Stimulated activated CD8-positive, alpha-beta memory T cell treated with anti-CD3 and anti-CD28 coated beads, Interleukin-7, amount 100 ng/mL, for 48 hours (primary cell): ENCODE data around the gene FAM193B.
"Not testable (repeated sequence)": the region's sequence is repeated elsewhere in the genome, so short reads cannot be mapped to it uniquely, and the experiment has no call there.

Experiments
- DNase-seq, 2 donors: peaks; one replicate each; pipeline ENCODE4 v3.0.0-alpha.2; 2020; ENCODE audit warnings: low read depth in 1 of 2; ENCODE audit errors: extremely low read depth in 1 of 2

The FAM193B gene

DNA sequence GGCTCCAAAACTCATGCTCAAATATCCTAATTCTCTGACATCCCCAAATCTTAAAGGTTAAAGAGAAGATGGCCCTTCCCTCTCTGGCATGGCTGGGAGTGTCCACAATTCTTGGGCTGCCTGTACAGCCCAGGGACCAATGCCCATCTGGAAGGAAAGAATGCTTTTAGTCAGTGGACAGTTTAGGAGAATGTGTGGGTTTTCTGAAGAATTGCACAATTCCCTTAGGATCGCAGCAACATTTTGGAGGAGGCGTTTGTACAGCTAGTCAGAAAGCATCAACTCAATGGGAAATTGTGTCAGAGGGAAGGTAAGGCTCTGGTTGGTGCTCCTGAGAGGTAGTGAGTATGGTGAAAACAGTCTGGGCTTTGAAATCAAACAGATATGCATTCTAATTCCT lies 15.0 kb downstream of the FAM193B start:
- DNase-seq: no peak

DNA sequence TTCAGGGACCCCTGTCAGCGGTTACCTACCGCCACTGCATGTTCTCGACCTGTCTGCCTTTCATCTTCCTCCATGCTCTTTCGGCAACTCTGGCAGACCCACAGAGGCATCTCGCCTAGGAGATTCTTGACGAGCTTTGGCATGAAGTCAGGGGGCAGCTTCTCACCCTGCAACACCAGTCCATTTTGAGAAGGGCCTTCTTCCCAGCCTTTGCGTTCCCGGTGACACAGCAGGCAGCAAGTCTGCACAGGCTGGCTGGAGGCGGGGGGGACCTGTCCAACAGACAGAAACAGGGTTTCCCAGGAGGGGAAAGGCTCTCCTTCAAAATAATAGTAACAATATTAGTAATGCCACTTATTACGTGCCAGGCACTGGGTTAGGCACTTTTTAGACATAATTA lies 15.5 kb downstream of the FAM193B start:
- DNase-seq: no peak

DNA sequence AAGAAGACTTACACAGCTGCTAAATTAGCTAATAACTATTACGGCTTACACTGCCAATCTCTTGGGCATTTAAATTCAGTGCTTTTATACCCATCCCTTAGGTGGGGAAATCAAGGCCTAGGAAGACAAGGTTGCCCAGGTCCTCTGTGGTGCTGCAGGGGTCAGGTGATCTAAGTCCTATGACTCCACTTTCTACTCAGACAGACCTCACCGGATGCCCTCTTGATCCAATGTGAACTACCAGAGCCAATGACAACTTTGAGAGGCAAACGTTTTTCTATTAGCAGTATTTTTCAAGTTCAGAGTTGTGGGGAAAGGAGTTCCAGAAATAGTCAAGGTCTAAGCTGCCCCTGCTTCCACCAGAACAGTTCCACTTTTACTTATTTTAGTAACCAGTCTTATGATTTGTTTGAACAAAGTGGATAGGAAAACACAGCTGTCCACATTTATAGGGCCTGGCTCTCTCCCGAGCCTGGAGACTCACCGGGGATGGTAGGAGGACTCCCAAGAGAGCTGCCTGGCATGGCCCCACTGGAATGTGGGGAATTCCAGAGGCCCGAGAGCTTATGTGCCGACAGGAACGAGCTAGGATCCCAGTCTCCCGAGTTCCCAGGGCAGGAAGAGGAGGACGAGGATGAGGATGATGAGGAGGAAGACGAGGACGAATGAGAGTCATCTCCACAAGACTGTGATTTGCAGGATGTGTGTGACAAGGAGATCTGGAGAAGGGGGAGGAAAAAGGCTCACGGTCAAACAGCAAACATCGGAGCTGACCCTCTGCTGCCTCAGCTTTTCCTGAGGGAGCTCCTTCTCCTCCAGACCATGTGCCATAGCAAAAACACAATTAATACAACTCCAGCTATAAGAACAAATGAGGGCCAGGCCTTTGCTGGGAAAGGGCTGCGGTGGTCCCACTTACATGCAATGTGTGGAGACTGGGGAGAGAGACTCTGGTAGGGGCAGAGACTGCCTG lies 16.7 kb downstream of the FAM193B start:
- no peak for DNase-seq

DNA sequence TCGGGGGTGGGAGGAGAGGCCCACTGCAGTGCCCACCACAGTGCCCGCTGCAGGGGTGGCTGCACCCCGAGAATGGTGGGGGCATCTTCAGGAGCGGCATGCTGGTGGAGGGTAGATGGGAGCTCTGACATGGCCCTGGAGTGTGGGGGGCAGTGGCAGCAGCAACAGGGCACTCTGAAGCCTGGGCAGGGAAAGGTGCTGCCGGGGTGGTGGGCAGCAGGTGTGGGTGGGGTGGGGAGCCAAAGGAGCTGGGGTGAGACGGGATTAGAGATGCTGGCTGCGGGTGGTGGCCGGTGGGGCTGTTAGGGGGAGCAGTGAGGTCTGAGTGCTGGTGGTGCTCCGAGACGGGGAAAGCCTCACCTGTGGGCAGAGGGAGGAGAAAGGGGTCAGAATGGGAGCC lies 18.0 kb downstream of the FAM193B start:
- no peak for DNase-seq

DNA sequence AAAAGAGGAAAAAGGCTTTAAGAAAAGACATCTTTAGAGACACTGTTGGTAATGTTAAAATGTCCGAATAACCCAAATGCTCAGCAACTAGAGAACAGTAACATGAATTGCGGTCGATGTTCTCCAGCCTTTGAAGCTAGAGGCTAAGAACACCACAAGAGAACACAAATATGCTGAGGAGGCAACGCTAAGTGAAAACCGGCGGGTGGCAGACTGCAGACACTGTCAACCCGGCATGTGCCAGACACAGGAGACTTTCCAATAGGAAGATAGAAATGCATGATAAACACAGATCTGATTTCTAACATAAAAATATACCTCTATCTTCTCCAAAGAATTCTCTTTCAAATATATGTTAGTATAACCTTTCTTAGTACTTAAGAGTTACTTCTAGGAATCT lies 19.2 kb downstream of the FAM193B start:
- DNase-seq: no peak

DNA sequence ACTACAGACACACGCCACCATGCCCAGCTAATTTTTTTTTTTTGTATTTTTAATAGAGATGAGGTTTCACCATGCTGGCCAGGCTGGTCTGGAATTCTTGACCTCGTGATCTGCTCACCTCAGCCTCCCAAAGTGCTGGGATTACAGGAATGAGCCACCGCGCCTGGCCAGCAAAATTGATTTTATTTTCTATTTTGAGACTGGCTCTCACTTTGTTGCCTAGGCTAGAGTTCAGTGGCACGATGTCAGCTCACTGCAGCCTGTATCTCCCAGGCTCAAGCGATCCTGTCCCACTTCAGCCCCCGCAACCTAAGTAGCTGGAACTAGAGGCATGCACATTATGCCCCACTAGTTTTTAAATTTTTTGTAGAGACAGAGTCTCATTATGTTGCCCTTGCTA lies 19.9 kb downstream of the FAM193B start:
- DNase-seq: not testable (repeated sequence)

DNA sequence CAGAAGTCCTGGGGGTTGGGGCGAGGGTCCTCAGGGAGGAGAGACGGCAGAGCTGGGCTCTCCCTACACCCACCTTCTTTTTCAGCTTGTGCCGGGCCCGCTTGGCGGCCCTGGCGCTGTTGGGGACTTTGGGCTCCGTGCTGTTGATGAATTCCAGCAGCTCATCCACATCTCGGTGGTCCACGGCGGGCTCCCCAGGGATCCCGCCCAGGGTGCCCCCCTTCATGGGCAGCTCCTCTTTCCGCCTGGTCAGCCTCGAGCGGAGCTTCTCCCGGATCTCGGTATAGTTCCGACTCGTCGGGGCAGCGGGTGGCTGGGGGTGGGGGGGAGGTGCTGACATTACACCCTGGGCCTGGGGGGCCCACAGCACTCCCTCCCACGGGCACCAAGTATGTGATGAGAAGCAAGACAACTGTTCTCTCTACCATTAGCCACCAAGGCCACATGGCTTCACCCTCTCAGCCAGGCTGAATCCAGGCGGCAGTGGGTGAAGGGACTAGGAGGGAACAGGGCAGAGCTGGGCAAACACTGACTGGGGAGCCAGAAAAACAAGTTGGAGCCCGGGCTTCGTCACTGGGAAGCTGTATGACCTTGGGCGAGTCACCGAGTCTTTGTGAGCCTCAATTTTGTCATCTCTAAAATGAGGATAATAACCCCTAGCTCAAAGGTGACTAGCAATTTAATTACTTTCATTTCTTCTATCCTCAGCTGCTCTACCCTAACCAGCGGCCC lies 23.0 kb downstream of the FAM193B start:
- no peak for DNase-seq

DNA sequence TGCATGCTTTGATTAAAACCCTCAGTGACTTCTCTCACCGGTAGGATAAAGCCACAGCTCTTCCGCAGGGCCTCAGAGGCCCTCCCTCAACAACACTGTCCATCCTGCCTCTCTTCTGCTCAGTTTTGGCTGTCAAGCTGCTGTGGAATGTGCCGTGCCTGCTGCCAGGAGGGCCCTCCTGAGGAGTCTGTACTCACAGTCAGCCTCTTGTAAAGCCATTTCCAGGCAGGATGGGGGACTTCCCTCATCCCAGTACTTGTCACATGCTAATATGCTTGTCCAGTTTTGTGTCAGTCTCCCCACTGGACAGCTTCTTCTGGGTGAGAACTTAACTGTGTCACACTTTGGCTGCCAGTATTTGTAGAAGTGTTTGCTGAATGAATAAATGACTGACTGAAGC lies 23.7 kb downstream of the FAM193B start:
- no peak for DNase-seq

DNA sequence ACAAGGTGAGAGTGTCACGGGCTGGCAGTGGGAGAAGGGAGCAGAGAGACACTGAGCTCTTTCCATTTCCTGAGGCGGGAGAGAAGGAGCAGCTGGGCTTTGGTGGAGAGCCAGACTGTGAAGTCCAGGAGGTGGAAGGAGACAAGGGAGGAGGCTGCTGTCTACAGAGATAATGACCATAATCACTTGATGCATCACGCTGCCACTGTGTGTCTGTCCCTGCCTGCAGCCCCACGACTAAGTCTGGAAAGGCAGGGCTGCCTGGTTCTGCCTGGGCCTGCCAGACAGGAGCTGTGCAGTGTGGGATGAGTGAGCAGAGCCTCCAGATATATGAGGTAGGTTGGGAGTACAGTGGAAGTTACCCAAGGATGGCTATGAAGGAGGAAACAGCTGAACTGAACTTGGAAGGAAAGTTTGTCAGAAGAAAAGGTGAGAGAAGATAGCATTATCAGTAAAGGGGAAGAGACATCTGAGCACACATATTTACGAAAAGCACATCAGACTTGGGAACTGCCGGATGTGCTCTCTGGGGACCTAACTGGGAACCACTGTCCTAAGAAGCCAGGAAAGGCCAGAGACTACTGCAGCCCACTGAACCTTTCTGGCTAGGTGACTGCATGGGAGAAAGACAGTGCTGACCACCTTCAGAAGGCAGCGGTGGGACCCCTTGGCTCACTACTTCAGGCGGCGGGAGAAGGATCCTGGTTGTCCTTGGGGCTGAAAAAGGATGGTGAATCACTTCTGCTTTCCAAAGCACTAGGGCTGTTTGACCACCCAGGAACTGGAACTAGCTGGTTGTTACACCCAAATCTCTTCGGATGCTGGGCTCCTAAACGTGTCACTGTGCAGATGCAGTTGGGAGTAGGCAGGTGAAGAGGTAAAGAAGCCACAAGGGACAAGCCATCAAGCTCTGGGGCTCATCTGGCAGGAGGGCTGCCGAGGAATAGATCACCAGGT lies 24.8 kb downstream of the FAM193B start:
- DNase-seq: no peak

DNA sequence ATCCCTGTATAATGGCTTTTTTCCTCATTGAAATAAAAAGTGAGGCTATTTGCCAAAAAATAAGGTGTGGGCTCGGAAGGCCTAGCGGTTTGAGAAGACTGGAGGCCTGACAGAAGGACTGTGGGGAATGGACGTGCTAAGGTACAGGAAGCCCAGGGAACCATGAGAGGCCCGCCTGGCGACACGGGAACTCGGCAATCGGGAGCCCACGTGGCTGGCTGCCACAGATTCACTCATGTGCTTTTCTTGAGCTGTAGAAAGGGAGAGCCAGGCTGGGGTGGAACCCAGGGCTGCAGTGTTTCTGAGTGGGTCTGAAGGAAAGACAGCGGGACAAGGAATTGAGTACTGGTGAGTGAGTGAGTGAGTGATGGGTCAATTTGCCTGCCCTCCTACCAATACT lies 25.7 kb downstream of the FAM193B start:
- DNase-seq: no peak

DNA sequence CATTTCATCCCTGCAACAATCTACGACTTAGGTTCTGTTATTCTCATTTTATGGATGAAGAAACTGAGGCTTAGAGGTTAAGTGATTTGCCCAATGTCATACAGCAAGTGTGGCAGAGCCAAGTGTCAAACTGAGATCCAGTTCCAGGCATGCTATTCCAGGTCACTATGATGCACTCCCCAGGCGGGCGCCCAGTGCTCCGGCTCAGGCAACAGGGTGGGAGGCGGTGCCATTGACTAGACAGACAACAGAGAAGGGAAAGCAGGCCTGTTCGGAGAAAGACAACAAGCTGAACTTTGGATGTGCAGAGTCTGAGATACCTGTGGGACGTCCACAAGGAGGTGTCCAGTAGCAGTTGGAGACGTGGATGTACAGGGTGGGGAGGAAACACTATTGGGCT lies 26.8 kb downstream of the FAM193B start:
- no peak for DNase-seq

DNA sequence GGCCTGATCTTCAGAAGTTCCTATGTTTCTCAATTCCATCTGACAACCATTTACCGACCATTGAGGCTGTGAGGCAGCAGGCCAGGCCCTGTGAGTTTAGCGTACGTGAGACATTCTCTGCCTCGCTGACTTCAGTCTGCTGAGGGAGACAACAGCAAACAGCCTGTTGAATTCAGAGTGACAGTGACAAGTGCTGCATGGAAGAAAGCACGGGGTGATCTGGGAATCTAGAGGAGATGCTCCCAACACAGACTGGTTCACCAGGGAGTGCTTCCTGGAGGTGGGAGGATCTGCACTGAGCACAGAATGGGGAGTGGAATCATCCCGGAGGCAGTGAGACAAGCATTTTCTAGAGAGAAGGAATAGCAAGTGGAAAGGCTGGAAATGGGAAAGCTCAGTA lies 27.6 kb downstream of the FAM193B start:
- no peak for DNase-seq

DNA sequence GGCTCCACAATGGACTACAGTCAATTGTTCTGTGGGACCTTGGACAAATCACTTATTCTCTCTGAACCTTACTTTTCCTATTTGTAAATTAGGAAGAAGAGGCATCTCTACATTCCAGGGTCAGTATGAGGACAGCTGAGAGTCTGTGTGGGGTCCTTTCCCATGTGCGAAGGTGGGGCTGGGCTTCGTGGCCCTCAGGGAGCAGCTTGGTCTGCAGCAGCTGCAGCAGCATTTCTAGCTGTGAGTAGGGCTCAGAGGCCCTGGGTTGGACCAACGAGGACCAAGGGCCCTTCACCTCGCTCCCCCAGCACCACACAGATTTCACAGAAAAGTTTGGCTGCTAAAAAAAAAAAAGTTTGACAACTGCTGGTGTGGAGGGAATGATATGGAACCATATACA lies 28.2 kb downstream of the FAM193B start:
- no peak for DNase-seq

DNA sequence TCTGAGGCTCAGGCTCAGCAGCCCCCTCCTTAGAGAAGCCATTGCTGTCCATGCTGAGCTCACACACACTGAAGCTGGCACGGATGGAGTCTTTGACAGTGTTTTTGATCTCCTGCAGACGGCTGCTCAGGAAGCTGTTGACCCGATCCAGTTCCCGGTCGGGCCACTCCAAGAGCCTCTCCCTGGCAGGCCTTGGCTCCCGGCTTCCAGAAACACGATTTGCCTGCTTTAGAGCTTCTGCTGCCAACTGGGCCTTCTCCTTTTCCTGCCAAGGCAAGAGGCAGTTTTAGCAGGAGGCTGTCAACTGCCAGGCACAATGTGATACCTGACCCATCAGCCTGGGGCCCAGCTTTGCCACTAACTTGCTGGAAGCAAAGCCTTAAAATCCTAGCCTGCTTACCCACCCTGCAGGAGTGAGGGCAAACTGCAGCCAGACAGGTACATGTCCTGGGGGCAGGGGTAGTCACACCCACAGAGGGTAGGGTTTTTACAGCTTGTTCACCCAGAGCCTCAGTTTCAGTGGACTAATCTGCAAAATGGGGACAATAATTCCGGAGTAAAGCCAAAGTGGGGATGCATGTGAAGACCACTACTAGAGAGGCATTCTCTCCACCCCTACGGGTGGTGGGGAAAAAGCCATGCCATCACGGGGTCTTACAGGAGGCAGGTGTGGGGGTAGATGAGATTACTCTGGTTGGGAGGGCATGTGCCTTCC lies 29.3 kb downstream of the FAM193B start:
- DNase-seq: no peak

DNA sequence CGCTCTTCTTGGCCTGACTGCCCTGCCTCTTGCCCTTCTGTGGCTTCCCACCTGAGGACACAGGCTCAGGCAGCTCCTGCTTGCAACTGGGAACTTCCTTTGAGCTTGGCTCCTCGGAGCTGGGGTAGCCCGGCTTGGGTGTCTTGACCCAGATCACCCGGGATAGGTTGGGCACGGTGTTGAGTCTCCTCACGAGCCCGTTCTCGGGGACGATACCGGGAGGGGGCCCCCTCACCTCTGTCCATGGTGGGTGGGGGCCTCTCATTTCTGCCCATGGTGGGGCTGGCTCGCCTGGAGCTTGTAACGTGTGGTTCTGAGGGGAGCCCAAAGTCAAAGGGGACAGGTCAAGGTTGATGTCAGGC lies 29.8 kb downstream of the FAM193B start:
- DNase-seq: no peak

DNA sequence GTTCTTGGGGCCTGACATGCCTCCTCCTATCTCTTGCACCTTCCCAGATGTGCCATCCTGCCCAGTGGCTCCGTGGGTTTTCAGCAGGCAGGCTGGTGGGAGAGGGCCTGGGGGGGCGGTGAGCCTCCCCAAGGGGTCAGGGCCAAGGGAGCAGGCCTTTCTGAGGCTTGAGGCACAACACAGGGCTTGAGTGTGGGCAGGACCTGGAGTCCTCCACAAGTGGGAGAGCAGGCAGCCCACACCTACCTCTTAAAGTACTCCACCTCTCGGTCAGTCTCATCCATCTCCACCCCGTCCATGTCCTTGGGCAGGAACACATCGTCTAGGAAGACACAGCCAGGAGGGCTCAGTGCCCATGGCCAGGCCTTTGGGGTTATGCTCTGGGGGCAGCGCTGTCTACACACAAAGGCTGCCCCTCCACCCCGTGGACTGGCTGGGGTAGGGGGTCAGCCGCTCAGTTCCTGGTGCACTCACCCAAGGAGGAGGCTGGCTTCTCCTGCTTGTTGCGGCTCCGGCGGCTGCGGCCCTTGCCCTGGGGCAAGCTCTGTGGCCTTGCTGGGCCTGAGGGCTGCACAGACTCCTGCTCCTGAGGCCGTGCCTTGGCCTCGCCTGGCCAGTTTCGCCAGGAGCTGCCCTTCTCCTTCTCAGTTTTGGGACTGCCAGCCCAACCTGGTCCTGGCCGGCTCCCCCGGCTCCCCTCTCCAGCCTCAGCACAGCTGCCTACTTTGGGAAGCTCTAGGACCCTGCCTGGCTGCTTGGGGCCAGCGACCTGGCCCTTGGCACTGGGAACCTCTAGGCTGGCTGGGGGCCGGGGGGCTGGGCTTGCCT lies 30.4 kb downstream of the FAM193B start:
- DNase-seq: no peak

DNA sequence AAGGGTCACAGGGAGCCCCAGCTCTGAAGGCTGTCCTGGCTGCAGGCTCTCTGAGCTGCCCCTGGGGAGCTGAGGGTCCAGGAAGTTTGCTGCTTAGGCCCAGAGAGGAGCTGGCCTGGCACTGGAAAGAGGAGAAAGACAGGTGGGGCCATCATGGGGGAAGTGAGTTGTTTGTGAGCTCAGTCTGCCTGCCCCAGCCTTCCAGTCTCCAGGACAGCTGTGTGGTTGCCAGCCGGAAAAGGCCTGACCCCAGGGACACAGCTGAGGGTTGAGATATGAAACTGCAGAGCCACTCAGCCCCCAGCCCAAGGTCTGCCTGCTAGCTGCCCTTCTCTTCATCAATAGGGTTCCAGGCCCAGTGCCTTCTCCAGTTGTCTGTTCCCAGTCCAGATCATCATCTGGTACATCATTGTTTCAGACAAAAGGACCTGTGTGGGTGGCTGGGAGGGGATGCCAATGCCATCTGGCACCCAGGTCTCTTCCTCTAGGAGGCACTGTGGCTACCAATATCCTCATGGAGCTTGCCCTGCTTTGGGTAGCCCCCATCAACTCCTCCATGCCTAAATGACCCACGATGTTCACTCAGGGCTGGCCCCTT lies 33.3 kb downstream of the FAM193B start:
- no peak for DNase-seq

DNA sequence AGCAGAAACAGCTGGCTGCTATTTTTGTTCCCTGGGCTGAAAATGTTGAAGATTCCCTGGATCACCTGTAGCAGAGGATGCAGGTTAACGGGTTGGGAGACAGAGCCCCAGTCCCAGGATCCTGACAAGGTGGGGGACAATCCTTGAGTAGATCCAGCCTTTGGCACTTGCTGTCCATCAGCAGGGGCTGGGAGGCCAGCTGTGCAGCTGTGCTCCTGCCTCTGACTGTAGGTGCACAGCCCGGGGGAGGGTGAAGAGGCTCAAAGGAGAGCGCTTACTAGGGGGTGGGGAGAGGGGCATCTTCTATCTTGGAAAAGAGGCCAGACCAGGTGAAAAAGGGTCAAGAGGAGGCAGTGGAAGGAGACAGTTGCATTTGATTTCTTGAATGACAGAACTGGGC lies 34.1 kb downstream of the FAM193B start:
- DNase-seq: no peak
